Myocyte (in vitro differentiated cells): ENCODE results near the gene ALG8. TPM values are rescaled to one million over a fixed set of nuclear protein-coding genes. Genes with fewer than 3 reads are reported as not detected.

Source experiments
- total RNA-seq: library from RNA; depleted of rRNA; stranded (reverse); fragments of >200 nt; gene quantifications from 2 replicates; pipeline ENCODE4 v1.2.3, GENCODE V29; 2014

ALG8 gene
- total RNA-seq, 1 donor from 2014 or later, result 70.9 TPM

Other genes with a start within 250 kb of the ALG8 start
- 22.1 and 24.7 TPM in 2 replicates for gene INTS4, start 145.0 kb downstream of the ALG8 start, total RNA-seq
- gene KCTD14, start 116.3 kb downstream of the ALG8 start, total RNA-seq, result 0.35 and 1.2 TPM in 2 replicates
- 3.5 and 4.1 TPM in 2 replicates for gene THRSP, start 75.8 kb downstream of the ALG8 start, total RNA-seq
- gene NDUFC2, start 59.8 kb downstream of the ALG8 start, total RNA-seq, result 130 and 147 TPM in 2 replicates
- gene KCTD21, start 49.0 kb upstream of the ALG8 start, total RNA-seq, result 7.5 and 7.6 TPM in 2 replicates
- gene USP35, start 49.3 kb upstream of the ALG8 start, total RNA-seq, result 8.1 and 9.3 TPM in 2 replicates